Mesendoderm (in vitro differentiated cells): ENCODE measurements around the gene ZNRF2.

Experiments
- DNase-seq: peaks from one replicate; pipeline ENCODE4 v3.0.0; 2013
- H2AK5ac ChIP-seq: 2 replicates; pipeline ENCODE4 v1.6.1; 2013; ENCODE audit warnings: low read length, inconsistent platforms
- H2BK120ac ChIP-seq: 2 replicates; pipeline ENCODE4 v1.6.1; 2013; ENCODE audit warnings: low read depth, mild to moderate bottlenecking, low read length, moderate library complexity, mixed read lengths
- H2BK15ac ChIP-seq: replicated peaks from 2 replicates; pipeline ENCODE4 v1.6.1; 2013; ENCODE audit warnings: low read depth, mild to moderate bottlenecking, moderate library complexity
- H2BK5ac ChIP-seq: 2 replicates; pipeline ENCODE4 v1.6.1; 2013; ENCODE audit warnings: low read length, inconsistent platforms
- H3K18ac ChIP-seq: 2 replicates; pipeline ENCODE4 v1.6.1; 2013; ENCODE audit warnings: mild to moderate bottlenecking, low read length, mixed read lengths
- H3K23ac ChIP-seq: one replicate; pipeline ENCODE4 v1.6.1; 2013; ENCODE audit warnings: low read length
- H3K27ac ChIP-seq: 2 replicates; pipeline ENCODE4 v1.5.1; 2013; ENCODE audit warnings: low read depth, mild to moderate bottlenecking, inconsistent platforms, low read length, moderate library complexity
- H3K27me3 ChIP-seq: 2 replicates; pipeline ENCODE4 v1.6.1; 2013; ENCODE audit warnings: low read length, control low read depth, mild to moderate bottlenecking, inconsistent platforms; ENCODE audit not compliant: insufficient read depth, poor library complexity
- H3K36me3 ChIP-seq: 2 replicates; pipeline ENCODE4 v1.6.1; 2013; ENCODE audit warnings: low read length, inconsistent platforms; ENCODE audit not compliant: control insufficient read depth, insufficient read depth
- H3K4ac ChIP-seq: one replicate; pipeline ENCODE4 v1.6.1; 2013; ENCODE audit warnings: low read depth, mild to moderate bottlenecking, low read length, moderate library complexity
- H3K4me1 ChIP-seq: 2 replicates; pipeline ENCODE4 v1.6.1; 2013; ENCODE audit warnings: low read depth, low read length, inconsistent platforms; ENCODE audit not compliant: control insufficient read depth
- H3K4me2 ChIP-seq: 2 replicates; pipeline ENCODE4 v1.6.1; 2013; ENCODE audit warnings: low read length
- H3K4me3 ChIP-seq: 2 replicates; pipeline ENCODE4 v1.5.1; 2013; ENCODE audit warnings: mild to moderate bottlenecking, low read length
- H3K56ac ChIP-seq: one replicate; pipeline ENCODE4 v1.6.1; 2013; ENCODE audit warnings: low read length
- H3K79me1 ChIP-seq: 2 replicates; pipeline ENCODE4 v1.6.1; 2013; ENCODE audit warnings: low read length, inconsistent platforms
- H3K79me2 ChIP-seq: 2 replicates; pipeline ENCODE4 v1.6.1; 2013; ENCODE audit warnings: mild to moderate bottlenecking, low read length; ENCODE audit not compliant: control insufficient read depth, insufficient read depth
- H3K9ac ChIP-seq: 2 replicates; pipeline ENCODE4 v1.6.1; 2013; ENCODE audit warnings: low read length, inconsistent platforms
- H4K5ac ChIP-seq: one replicate; pipeline ENCODE4 v1.6.1; 2013; ENCODE audit warnings: low read length
- H4K8ac ChIP-seq: one replicate; pipeline ENCODE4 v1.6.1; 2013; ENCODE audit warnings: low read depth, mild to moderate bottlenecking, control low read depth, low read length, moderate library complexity
- WGBS: extraction: QIAGEN DNeasy Blood & Tissue Kit; methylation state at CpG from one replicate; pipeline ENCODE4 v1.1.7; 2013; ENCODE audit warnings: low lambda C conversion rate, missing lambda C conversion rate; ENCODE audit not compliant: insufficient coverage; ENCODE audit errors: extremely low coverage; 5-methylcytosine and 5-hydroxymethylcytosine counted together

The ZNRF2 gene

GRCh38 chr7:30249986-30250774, 34.2 kb upstream of the ZNRF2 start:
- Histone ChIP-seq H3K27me3 (no peaks in the 10 kb centered on the region), H3K36me3 (no peaks in the 10 kb centered on the region), H3K4me1 (no peaks in the 10 kb centered on the region), H2BK120ac (no peak overlapping the region), H2AK5ac (no peak overlapping the region), H2BK15ac (no peak overlapping the region), H3K56ac (no peak overlapping the region), H3K4ac (no peak overlapping the region), H3K9ac (no peak overlapping the region), H3K18ac (no peak overlapping the region), H3K4me2 (no peak overlapping the region), H3K79me1 (no peaks in the 10 kb centered on the region), H4K8ac (no peak overlapping the region), H3K23ac (no peak overlapping the region), H2BK5ac (no peak overlapping the region), H3K79me2 (no peaks in the 10 kb centered on the region), H3K4me3 (no peak overlapping the region), H4K5ac (no peak overlapping the region), H3K27ac (no peak overlapping the region)
- WGBS, result no CpG with 5 or more reads among the region's 2 CpGs
- DNase-seq, result no peak

- H3K9ac ChIP-seq, result no peak overlapping the region
- H3K79me1 ChIP-seq, result no peaks in the 10 kb centered on the region
- no peak overlapping the region for H2BK120ac ChIP-seq
- H3K56ac ChIP-seq, result no peak overlapping the region
- H2AK5ac ChIP-seq, result no peak overlapping the region
- H4K8ac ChIP-seq, result no peak overlapping the region
- no CpG with 5 or more reads among the region's 7 CpGs for WGBS
- H3K18ac ChIP-seq, result no peak overlapping the region
- H3K23ac ChIP-seq, result no peak overlapping the region
- no peaks in the 10 kb centered on the region for H3K27me3 ChIP-seq
- no peak overlapping the region for H3K4me2 ChIP-seq
- DNase-seq, result no peak
- no peak overlapping the region for H2BK15ac ChIP-seq
- H2BK5ac ChIP-seq, result no peak overlapping the region
- H3K4ac ChIP-seq, result no peak overlapping the region
- no peak overlapping the region for H4K5ac ChIP-seq
- no peak overlapping the region for H3K4me3 ChIP-seq
- H3K4me1 ChIP-seq, result no peaks in the 10 kb centered on the region
- no peaks in the 10 kb centered on the region for H3K36me3 ChIP-seq
- H3K27ac ChIP-seq, result no peak overlapping the region
- no peaks in the 10 kb centered on the region for H3K79me2 ChIP-seq
These were observed 32.6 kb upstream of the ZNRF2 start for GRCh38 chr7:30251708-30252329.

GRCh38 chr7:30252885-30253795, 31.3 kb upstream of the ZNRF2 start:
- no peaks in the 10 kb centered on the region for H3K27me3 ChIP-seq
- DNase-seq, result no peak
- no peak overlapping the region for H3K27ac ChIP-seq

GRCh38 chr7:30253796-30254165, 30.6 kb upstream of the ZNRF2 start:
- WGBS, result no CpG with 5 or more reads among the region's 3 CpGs
- no peak overlapping the region for H3K9ac ChIP-seq
- H4K8ac ChIP-seq, result no peak overlapping the region

More at GRCh38 chr7:30252885-30253795, 31.3 kb upstream of the ZNRF2 start:
- Histone ChIP-seq H3K4me1 (no peaks in the 10 kb centered on the region), H3K9ac (no peak overlapping the region), H3K18ac (no peak overlapping the region), H2BK15ac (no peak overlapping the region), H3K79me2 (no peaks in the 10 kb centered on the region), H3K79me1 (no peaks in the 10 kb centered on the region), H3K36me3 (no peaks in the 10 kb centered on the region), H3K23ac (no peak overlapping the region), H3K56ac (no peak overlapping the region), H3K4me2 (no peak overlapping the region), H4K8ac (no peak overlapping the region), H3K4me3 (no peak overlapping the region), H3K4ac (no peak overlapping the region), H2BK120ac (no peak overlapping the region), H2AK5ac (no peak overlapping the region), H2BK5ac (no peak overlapping the region), H4K5ac (no peak overlapping the region)
- WGBS, result no CpG with 5 or more reads among the region's 7 CpGs

GRCh38 chr7:30254248-30254647, 30.1 kb upstream of the ZNRF2 start:
- Histone ChIP-seq H2BK5ac (no peak overlapping the region), H3K56ac (no peak overlapping the region), H3K79me2 (no peaks in the 10 kb centered on the region), H3K4me2 (no peak overlapping the region), H3K4me3 (no peak overlapping the region), H4K8ac (no peak overlapping the region), H3K27me3 (no peaks in the 10 kb centered on the region), H3K79me1 (no peaks in the 10 kb centered on the region), H4K5ac (no peak overlapping the region), H3K4me1 (no peaks in the 10 kb centered on the region), H3K36me3 (no peaks in the 10 kb centered on the region), H2BK120ac (no peak overlapping the region), H3K23ac (no peak overlapping the region), H2AK5ac (no peak overlapping the region), H3K27ac (no peak overlapping the region), H3K4ac (no peak overlapping the region), H2BK15ac (no peak overlapping the region), H3K18ac (no peak overlapping the region), H3K9ac (no peak overlapping the region)
- WGBS, result no CpG with 5 or more reads among the region's 5 CpGs
- no peak for DNase-seq

More at GRCh38 chr7:30253796-30254165, 30.6 kb upstream of the ZNRF2 start:
- H3K27me3 ChIP-seq, result no peaks in the 10 kb centered on the region
- no peaks in the 10 kb centered on the region for H3K4me1 ChIP-seq
- H2BK120ac ChIP-seq, result no peak overlapping the region
- no peak overlapping the region for H3K4me3 ChIP-seq
- H3K36me3 ChIP-seq, result no peaks in the 10 kb centered on the region
- no peaks in the 10 kb centered on the region for H3K79me2 ChIP-seq
- H3K4ac ChIP-seq, result no peak overlapping the region
- H2BK5ac ChIP-seq, result no peak overlapping the region
- DNase-seq, result no peak
- H3K4me2 ChIP-seq, result no peak overlapping the region
- H4K5ac ChIP-seq, result no peak overlapping the region
- H2AK5ac ChIP-seq, result no peak overlapping the region
- no peaks in the 10 kb centered on the region for H3K79me1 ChIP-seq
- no peak overlapping the region for H3K27ac ChIP-seq
- no peak overlapping the region for H3K56ac ChIP-seq
- H2BK15ac ChIP-seq, result no peak overlapping the region
- H3K23ac ChIP-seq, result no peak overlapping the region
- no peak overlapping the region for H3K18ac ChIP-seq
